ENCODE results near the gene ARHGEF16.
A peak's percentile ranks its signal among the peaks of the same experiment; 100 is the strongest.

The ARHGEF16 gene

GRCh38 chr1:3485016-3485415 lies 30.6 kb downstream of the ARHGEF16 start:
- DNase-seq, result no peak

GRCh38 chr1:3488432-3488831 lies 34.0 kb downstream of the ARHGEF16 start:
- no peak for DNase-seq

GRCh38 chr1:3490046-3490745 lies 35.7 kb downstream of the ARHGEF16 start:
- no peak for DNase-seq

GRCh38 chr1:3491291-3492246 lies 37.1 kb downstream of the ARHGEF16 start:
- DNase-seq, result peak; percentile 74

GRCh38 chr1:3492545-3493246 lies 38.2 kb downstream of the ARHGEF16 start:
- DNase-seq, result no peak

- no peak for DNase-seq
Observed at GRCh38 chr1:3494321-3495308, 40.1 kb downstream of the ARHGEF16 start.

GRCh38 chr1:3495776-3496745 lies 41.6 kb downstream of the ARHGEF16 start:
- no peak for DNase-seq

- DNase-seq, result no peak
Observed at GRCh38 chr1:3496916-3497315, 42.5 kb downstream of the ARHGEF16 start.

- no peak for DNase-seq
Observed at GRCh38 chr1:3497521-3497920, 43.1 kb downstream of the ARHGEF16 start.

- no peak for DNase-seq
Observed at GRCh38 chr1:3498246-3498930, 43.9 kb downstream of the ARHGEF16 start.

GRCh38 chr1:3498986-3499385 lies 44.5 kb downstream of the ARHGEF16 start:
- DNase-seq, result no peak

GRCh38 chr1:3499611-3500010 lies 45.1 kb downstream of the ARHGEF16 start:
- no peak for DNase-seq

- no peak for DNase-seq
Observed at GRCh38 chr1:3500265-3500835, 45.9 kb downstream of the ARHGEF16 start.

- DNase-seq, result no peak
Observed at GRCh38 chr1:3501437-3501836, 47.0 kb downstream of the ARHGEF16 start.

- peak; percentile 13 for DNase-seq
Observed at GRCh38 chr1:3501856-3502640, 47.6 kb downstream of the ARHGEF16 start.

GRCh38 chr1:3502641-3503524 lies 48.4 kb downstream of the ARHGEF16 start:
- no peak for DNase-seq

GRCh38 chr1:3503525-3503886 lies 49.0 kb downstream of the ARHGEF16 start:
- DNase-seq, result no peak

Data from activated CD4-positive, alpha-beta T cell treated with anti-CD3 and anti-CD28 coated beads, Interleukin-2, amount 50 U/mL, for 16 hours (primary cell).